ENCODE results near the gene TAS2R1. TPM values are rescaled to one million over a fixed set of nuclear protein-coding genes. Genes with fewer than 3 reads are reported as not detected.

The TAS2R1 gene
- polyA plus RNA-seq, 2 of the 4 experiments (the other 2 are of a cell fraction), result not detected

- TF ChIP-seq SREBF2 (IDR thresholded peaks at IDR 0.05) (no peak), TP53 (CRISPR knock-in tag; IDR thresholded peaks at IDR 0.05) (no peak)
Measured at GRCh38 chr5:9623661-9624060, 6.5 kb downstream of the TAS2R1 start (continued).

- Histone ChIP-seq H3K4me2 (no peak overlapping the region), H3K4me3 (no peak overlapping the region), H3K9me3 (no peaks in the 10 kb centered on the region), H3K27ac (no peak overlapping the region), H3K4me1 (no peaks in the 10 kb centered on the region)
- no peak for ATAC-seq
- ChIA-PET CTCF (no interaction called here), POLR2A (no interaction called here)
- WGBS (ENCODE audit: missing lambda C conversion rate), result 10% methylated on average over 5 of the region's 5 CpGs
- TF ChIP-seq CTCF (IDR thresholded peaks at IDR 0.05) (no peak), JUNB (IDR thresholded peaks at IDR 0.05) (no peak), MAFK (IDR thresholded peaks at IDR 0.05; ENCODE audit: partially characterized antibody) (no peak), ZFP36 (IDR thresholded peaks at IDR 0.05; ENCODE audit: borderline replicate concordance, partially characterized antibody) (no peak), EP300 (IDR thresholded peaks at IDR 0.05) (no peak), RNF2 (IDR thresholded peaks at IDR 0.05; ENCODE audit: borderline replicate concordance, low read depth) (no peak), TP53 (CRISPR knock-in tag; IDR thresholded peaks at IDR 0.05) (no peak), MYC (IDR thresholded peaks at IDR 0.05; ENCODE audit: borderline replicate concordance, low read length) (no peak), HOXA7 (CRISPR knock-in tag; IDR thresholded peaks at IDR 0.05) (no peak), ELK1 (IDR thresholded peaks at IDR 0.05; ENCODE audit: low read depth, low read length) (no peak), HOXB5 (CRISPR knock-in tag; IDR thresholded peaks at IDR 0.05) (no peak), CHD4 (IDR thresholded peaks at IDR 0.05; ENCODE audit: borderline replicate concordance) (no peak), NPAS2 (CRISPR knock-in tag; IDR thresholded peaks at IDR 0.05; ENCODE audit: borderline replicate concordance) (no peak), ZNF302 (CRISPR knock-in tag; IDR thresholded peaks at IDR 0.05) (no peak), REST (IDR thresholded peaks at IDR 0.05) (no peak), USF2 (IDR thresholded peaks at IDR 0.05) (no peak), MAZ (IDR thresholded peaks at IDR 0.05; ENCODE audit: borderline replicate concordance, low read depth, low read length) (no peak), ZC3H11A (IDR thresholded peaks at IDR 0.05) (no peak), POLR2AphosphoS2 (conservative IDR thresholded peaks at IDR 0.05; ENCODE audit: low read length) (no peak)
- no peak for DNase-seq (ENCODE audit: low read depth in 1 of 2, low spot score in 1 of 2)
- FAIRE-seq, result no peak
Measured at GRCh38 chr5:9622971-9623421, 7.2 kb downstream of the TAS2R1 start.
